Kidney (tissue), 22 donors: ENCODE data around the gene TTYH2. TPM values are rescaled to one million over a fixed set of nuclear protein-coding genes. Genes with fewer than 3 reads are reported as not detected.

Source experiments
- DNase-seq, 5 donors: peaks; one replicate each; pipeline ENCODE4 v3.0.0-alpha.2; 2013 to 2020
- FAIRE-seq: peaks from 2 replicates; lab custom pipeline; 2012; peaks lifted over from hg19 to GRCh38; lab: Jason Lieb, UNC
- H3K27ac ChIP-seq, 2 donors: one replicate each; pipeline ENCODE4 v1.7.0; 2013; ENCODE audit warnings: low read depth in 2 of 2, low read length in 2 of 2, inconsistent platforms in 1 of 2
- H3K27me3 ChIP-seq: one replicate; pipeline ENCODE4 v1.7.1; 2013; ENCODE audit warnings: low read length, inconsistent platforms; ENCODE audit not compliant: control insufficient read depth, insufficient read depth
- H3K36me3 ChIP-seq, 3 donors: one replicate each; pipeline versions ENCODE4 v1.7.0 to v1.7.1; 2013; ENCODE audit warnings: low read length in 3 of 3, control low read depth in 1 of 3, inconsistent platforms in 1 of 3; ENCODE audit not compliant: insufficient read depth in 3 of 3, control insufficient read depth in 2 of 3
- H3K4me1 ChIP-seq, 3 donors: one replicate each; pipeline versions ENCODE4 v1.7.0 to v1.7.1; 2013; ENCODE audit warnings: low read length in 3 of 3, inconsistent platforms in 1 of 3, low read depth in 1 of 3; ENCODE audit not compliant: control insufficient read depth in 2 of 3, insufficient read depth in 2 of 3
- H3K4me3 ChIP-seq, 3 donors: one replicate each; pipeline versions ENCODE4 v1.7.0 to v1.8.1; 2013; ENCODE audit warnings: low read length in 3 of 3, control low read depth in 1 of 3, inconsistent platforms in 1 of 3
- H3K9ac ChIP-seq, 3 donors: one replicate each; pipeline versions ENCODE4 v1.7.0 to v1.7.1; 2013; ENCODE audit warnings: low read length in 3 of 3, control low read depth in 1 of 3, inconsistent platforms in 1 of 3
- H3K9me3 ChIP-seq, 3 donors: one replicate each; pipeline versions ENCODE4 v1.7.0 to v1.7.1; 2013; ENCODE audit warnings: low read length in 3 of 3, control low read depth in 1 of 3, inconsistent platforms in 1 of 3; ENCODE audit not compliant: control insufficient read depth in 2 of 3, insufficient read depth in 1 of 3
- intact Hi-C: fragments of 100-400 bp; cut with DNase I; formaldehyde crosslinking; loops from one replicate; pipeline ENCODE4 v1.11.1; 2022
- long read RNA-seq, 10 donors: library from polyadenylated mRNA in 1 of 10; unstranded in 1 of 10; transcript quantifications; one replicate each; pipeline ENCODE4 v2.0.0 and lab custom pipeline, GENCODE V29; 2021 to 2026
- polyA plus RNA-seq: library from polyadenylated mRNA; stranded (reverse); fragments of 350-450 nt; fragmentation: Illumina TruSeq; extraction: RNeasy Lipid Tissue Mini Kit (QIAGEN cat#74804); gene quantifications from one replicate; pipeline ENCODE4 v1.2.3, GENCODE V29; 2014; ENCODE audit warnings: low read depth, low replicate concordance; ENCODE audit not compliant: insufficient read depth
- total RNA-seq: library from RNA; stranded (reverse); fragmentation: NEBNext Ultra II Directional; extraction: Animal tissue kit (Norgen Biotek cat#: 25700); gene quantifications from one replicate; pipeline ENCODE4 v1.2.1, GENCODE V29; 2021
- TF ChIP-seq, protein P1 (sequence below): IDR thresholded peaks from 3 replicates; pipeline ENCODE4 v1.5.1; 2012; ENCODE audit warnings: mild to moderate bottlenecking, moderate library complexity, borderline replicate concordance; ENCODE audit not compliant: insufficient read depth; ENCODE audit errors: extremely low read depth
- donor health status: control.
- donor health status: control.
- donor health status: control.
- donor health status: control.
- donor health status: control.
- donor health status: DM: yes; HTN: yes; CAD: no.
- donor health status: Normal renal cell carcinoma (clear cell type).

The TTYH2 gene, protein sequence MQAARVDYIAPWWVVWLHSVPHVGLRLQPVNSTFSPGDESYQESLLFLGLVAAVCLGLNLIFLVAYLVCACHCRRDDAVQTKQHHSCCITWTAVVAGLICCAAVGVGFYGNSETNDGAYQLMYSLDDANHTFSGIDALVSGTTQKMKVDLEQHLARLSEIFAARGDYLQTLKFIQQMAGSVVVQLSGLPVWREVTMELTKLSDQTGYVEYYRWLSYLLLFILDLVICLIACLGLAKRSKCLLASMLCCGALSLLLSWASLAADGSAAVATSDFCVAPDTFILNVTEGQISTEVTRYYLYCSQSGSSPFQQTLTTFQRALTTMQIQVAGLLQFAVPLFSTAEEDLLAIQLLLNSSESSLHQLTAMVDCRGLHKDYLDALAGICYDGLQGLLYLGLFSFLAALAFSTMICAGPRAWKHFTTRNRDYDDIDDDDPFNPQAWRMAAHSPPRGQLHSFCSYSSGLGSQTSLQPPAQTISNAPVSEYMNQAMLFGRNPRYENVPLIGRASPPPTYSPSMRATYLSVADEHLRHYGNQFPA
- total RNA-seq (7.1 TPM), polyA plus RNA-seq (2.4 TPM)
- long read RNA-seq, donor 1, partial matches to known transcripts = 0 of 1 reads
- long read RNA-seq, donor 1, other reads (novel, unspliced or antisense) = 0 of 1 reads
- long read RNA-seq, donor 2, partial matches to known transcripts = 7 of 10 reads
- long read RNA-seq, donor 2, other reads (novel, unspliced or antisense) = 0 of 10 reads
- long read RNA-seq, donor 3, partial matches to known transcripts = 5 of 8 reads
- long read RNA-seq, donor 3, other reads (novel, unspliced or antisense) = 0 of 8 reads
- long read RNA-seq, donor 4, partial matches to known transcripts = 0 of 2 reads
- long read RNA-seq, donor 4, other reads (novel, unspliced or antisense) = 0 of 2 reads
- long read RNA-seq, donor 5 = 0 reads
- long read RNA-seq, donor 6 = 0 reads
- long read RNA-seq, donor 7, partial matches to known transcripts = 1 of 7 reads
- long read RNA-seq, donor 7, other reads (novel, unspliced or antisense) = 3 of 7 reads
- long read RNA-seq, donor 8, partial matches to known transcripts = 0 of 2 reads
- long read RNA-seq, donor 8, other reads (novel, unspliced or antisense) = 0 of 2 reads
- long read RNA-seq, donor 9 = 0 reads
- long read RNA-seq, donor 10, partial matches to known transcripts = 7 of 10 reads
- long read RNA-seq, donor 10, other reads (novel, unspliced or antisense) = 0 of 10 reads

DNA sequence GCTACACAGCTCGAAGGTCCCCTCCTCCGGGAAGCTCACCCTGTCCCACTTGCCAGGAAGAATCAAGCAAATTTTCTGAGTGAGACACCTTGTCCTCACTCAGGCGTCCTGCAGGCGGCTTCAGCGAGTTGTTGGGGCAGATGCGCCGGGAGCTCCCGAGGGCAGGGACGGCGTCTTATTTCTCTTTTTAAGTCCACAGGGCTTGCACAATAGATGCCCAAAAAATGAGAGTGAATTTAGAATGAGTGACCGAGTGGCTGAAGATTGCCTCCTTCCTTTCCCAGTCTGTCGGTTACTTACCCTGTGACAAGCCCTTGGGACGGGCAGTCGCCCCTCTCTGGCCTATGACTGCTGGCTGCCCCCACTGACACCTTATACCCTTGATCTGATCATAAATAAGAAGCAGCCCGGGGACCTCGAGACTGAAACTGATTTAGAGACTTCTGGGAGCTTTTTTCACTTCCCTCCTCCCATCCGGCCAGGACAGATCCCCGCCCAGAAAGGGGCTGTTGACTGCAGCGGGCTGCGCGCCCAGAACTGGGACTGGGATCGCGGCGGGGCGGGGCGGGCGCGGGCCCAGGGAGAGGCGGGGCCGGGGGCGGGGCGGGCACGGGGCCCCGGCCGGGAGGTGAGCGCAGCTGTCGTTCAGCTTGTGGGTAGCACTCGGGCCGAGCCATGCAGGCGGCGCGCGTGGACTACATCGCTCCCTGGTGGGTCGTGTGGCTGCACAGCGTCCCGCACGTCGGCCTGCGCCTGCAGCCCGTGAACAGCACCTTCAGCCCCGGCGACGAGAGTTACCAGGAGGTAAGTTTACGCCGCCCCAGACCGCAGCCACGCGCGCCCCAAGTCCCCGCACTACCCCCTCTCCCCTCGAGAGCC lies at the start of gene TTYH2:
Gene TTYH2, plus strand, starts transcription at position 659 of the 879 bp plus-strand sequence. Its CDS starts 17 bp downstream, at position 676.
- intact Hi-C loops = no loop called here
- H3K9ac ChIP-seq = peak within 1 kb of the TSS; percentile 11 to 91 (median 74)
- H3K27me3 ChIP-seq = no peaks in the 10 kb centered on the region
- peaks cover 3 to 20% (median 9%) of the 10 kb centered on the region in 3 donors for H3K36me3 ChIP-seq
- H3K4me1 ChIP-seq = peaks cover 0 to 13% (median 0%) of the 10 kb centered on the region in 3 donors
- peak within 1 kb of the TSS; percentile 51 to 93 (median 76) for H3K4me3 ChIP-seq
- TF ChIP-seq, protein P1, sequence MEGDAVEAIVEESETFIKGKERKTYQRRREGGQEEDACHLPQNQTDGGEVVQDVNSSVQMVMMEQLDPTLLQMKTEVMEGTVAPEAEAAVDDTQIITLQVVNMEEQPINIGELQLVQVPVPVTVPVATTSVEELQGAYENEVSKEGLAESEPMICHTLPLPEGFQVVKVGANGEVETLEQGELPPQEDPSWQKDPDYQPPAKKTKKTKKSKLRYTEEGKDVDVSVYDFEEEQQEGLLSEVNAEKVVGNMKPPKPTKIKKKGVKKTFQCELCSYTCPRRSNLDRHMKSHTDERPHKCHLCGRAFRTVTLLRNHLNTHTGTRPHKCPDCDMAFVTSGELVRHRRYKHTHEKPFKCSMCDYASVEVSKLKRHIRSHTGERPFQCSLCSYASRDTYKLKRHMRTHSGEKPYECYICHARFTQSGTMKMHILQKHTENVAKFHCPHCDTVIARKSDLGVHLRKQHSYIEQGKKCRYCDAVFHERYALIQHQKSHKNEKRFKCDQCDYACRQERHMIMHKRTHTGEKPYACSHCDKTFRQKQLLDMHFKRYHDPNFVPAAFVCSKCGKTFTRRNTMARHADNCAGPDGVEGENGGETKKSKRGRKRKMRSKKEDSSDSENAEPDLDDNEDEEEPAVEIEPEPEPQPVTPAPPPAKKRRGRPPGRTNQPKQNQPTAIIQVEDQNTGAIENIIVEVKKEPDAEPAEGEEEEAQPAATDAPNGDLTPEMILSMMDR = peak; percentile 0
- H3K9me3 ChIP-seq = no peaks in the 10 kb centered on the region
- DNase-seq (peak; percentile 93 to 97 (median 95)), FAIRE-seq (no peak)
- peak within 1 kb of the TSS; percentile 8 to 51 for H3K27ac ChIP-seq

DNA sequence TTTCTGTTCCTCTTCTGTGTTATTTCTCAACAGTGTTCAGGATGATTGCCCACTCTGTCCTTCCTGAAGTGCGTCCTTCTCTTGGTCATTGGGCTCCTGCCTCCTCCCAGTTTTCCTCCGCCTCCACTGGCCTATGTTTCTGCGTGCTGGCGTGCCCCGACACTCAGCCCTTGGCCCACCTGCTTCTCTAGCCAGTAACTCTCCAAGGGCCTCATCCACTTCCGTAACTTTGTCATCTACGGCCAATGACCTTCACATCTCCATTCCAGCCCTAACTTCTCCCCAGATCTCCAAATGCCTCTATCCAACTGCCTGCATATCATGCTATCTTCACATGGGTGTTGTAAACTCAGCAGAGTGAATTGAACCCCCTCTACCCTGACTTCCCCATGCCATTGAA lies 49.5 kb upstream of the TTYH2 start:
- no peak overlapping the region for H3K9ac ChIP-seq
- DNase-seq (peak in 1 of 5 donors; percentile 19), FAIRE-seq (no peak)
- TF ChIP-seq, protein P1 = no peak
- no peaks in the 10 kb centered on the region for H3K36me3 ChIP-seq
- H3K9me3 ChIP-seq = no peaks in the 10 kb centered on the region
- no peaks in the 10 kb centered on the region for H3K27me3 ChIP-seq
- H3K4me3 ChIP-seq = no peak overlapping the region
- no peaks in the 10 kb centered on the region for H3K4me1 ChIP-seq
- H3K27ac ChIP-seq = no peak overlapping the region
- intact Hi-C loops = no loop called here

DNA sequence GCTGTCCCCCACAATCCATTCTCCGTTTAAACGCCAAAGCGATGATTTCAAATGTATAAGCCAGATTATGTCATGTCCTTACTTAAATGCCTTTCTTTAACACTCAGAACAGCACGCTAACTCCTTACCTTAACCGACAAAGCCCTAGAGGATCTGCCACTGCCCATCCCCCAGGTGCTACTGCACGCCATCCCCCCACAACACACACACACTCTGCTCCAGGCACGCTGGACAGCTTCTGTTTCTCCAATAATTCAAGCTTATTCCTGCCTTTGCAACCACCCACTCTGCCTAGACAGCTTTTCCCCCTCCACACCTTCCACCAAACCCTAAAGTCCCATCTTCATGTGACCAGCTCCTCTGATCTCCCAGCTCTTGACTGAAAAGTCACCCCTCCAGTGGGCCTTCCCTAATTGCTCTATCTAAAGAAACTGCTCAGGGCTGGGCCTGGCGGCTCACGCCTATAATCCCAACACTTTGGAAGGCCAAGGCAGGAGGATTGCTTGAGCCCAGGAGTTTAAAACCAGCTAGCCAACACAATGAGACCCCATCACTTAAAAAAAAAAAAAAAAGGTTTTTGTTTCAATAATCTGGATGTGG lies 48.8 kb upstream of the TTYH2 start:
- no peaks in the 10 kb centered on the region for H3K27me3 ChIP-seq
- intact Hi-C loops = no loop called here
- peak in 1 of 5 donors; percentile 11 for DNase-seq

More for the DNA sequence above, 48.8 kb upstream of the TTYH2 start:
- H3K9ac ChIP-seq = no peak overlapping the region
- H3K4me3 ChIP-seq = no peak overlapping the region
- TF ChIP-seq, protein P1 = no peak
- H3K4me1 ChIP-seq = no peaks in the 10 kb centered on the region
- H3K9me3 ChIP-seq = no peaks in the 10 kb centered on the region
- FAIRE-seq = no peak
- no peak overlapping the region for H3K27ac ChIP-seq
- no peaks in the 10 kb centered on the region for H3K36me3 ChIP-seq
